HG03108 (cell line): Measurements from ENCODE around the gene PIP4K2A.
A peak's percentile ranks its signal among the peaks of the same experiment; 100 is the strongest.
"Not testable (repeated sequence)": the region's sequence is repeated elsewhere in the genome, so short reads cannot be mapped to it uniquely, and the experiment has no call there.

ENCODE experiments used
- ATAC-seq: cut with Tn5 transposase; IDR thresholded peaks from one replicate; pipeline ENCODE4 v1.9.1; 2021; ENCODE audit warnings: moderate library complexity; ENCODE audit not compliant: unreplicated experiment

Gene PIP4K2A

GRCh38 chr10:22720667-22721066, 6.3 kb upstream of the PIP4K2A start:
- no peak for ATAC-seq

GRCh38 chr10:22719406-22720042, 5.1 kb upstream of the PIP4K2A start:
- ATAC-seq = no peak

GRCh38 chr10:22718659-22719058, 4.3 kb upstream of the PIP4K2A start:
- not testable (repeated sequence) for ATAC-seq

GRCh38 chr10:22717728-22718127, 3.4 kb upstream of the PIP4K2A start:
- no peak for ATAC-seq

GRCh38 chr10:22716943-22717342, 2.6 kb upstream of the PIP4K2A start:
- no peak for ATAC-seq

- ATAC-seq = no peak
Measured at GRCh38 chr10:22715290-22715625, 880 bp upstream of the PIP4K2A start.

GRCh38 chr10:22713853-22714478, 412 bp downstream of the PIP4K2A start:
- ATAC-seq = peak; percentile 19

GRCh38 chr10:22712956-22713852, 1.2 kb downstream of the PIP4K2A start:
- ATAC-seq = peak; percentile 21

GRCh38 chr10:22712211-22712955, 2.0 kb downstream of the PIP4K2A start:
- ATAC-seq = no peak

- no peak for ATAC-seq
Measured at GRCh38 chr10:22711373-22711772, 3.0 kb downstream of the PIP4K2A start.

GRCh38 chr10:22710139-22710745, 4.1 kb downstream of the PIP4K2A start:
- ATAC-seq = no peak

- no peak for ATAC-seq
Measured at GRCh38 chr10:22708772-22709171, 5.6 kb downstream of the PIP4K2A start.

- ATAC-seq = no peak
Measured at GRCh38 chr10:22705527-22705926, 8.9 kb downstream of the PIP4K2A start.

GRCh38 chr10:22704942-22705341, 9.4 kb downstream of the PIP4K2A start:
- no peak for ATAC-seq

GRCh38 chr10:22704471-22704911, 9.9 kb downstream of the PIP4K2A start:
- no peak for ATAC-seq

- no peak for ATAC-seq
Measured at GRCh38 chr10:22702348-22702747, 12.0 kb downstream of the PIP4K2A start.

GRCh38 chr10:22701132-22701826, 13.1 kb downstream of the PIP4K2A start:
- no peak for ATAC-seq

GRCh38 chr10:22700489-22700888, 13.9 kb downstream of the PIP4K2A start:
- ATAC-seq = no peak

- ATAC-seq = no peak
Measured at GRCh38 chr10:22699976-22700375, 14.4 kb downstream of the PIP4K2A start.

- no peak for ATAC-seq
Measured at GRCh38 chr10:22698941-22699440, 15.4 kb downstream of the PIP4K2A start.
